Smooth muscle cell of the brain vasculature (primary cell): Measurements from ENCODE around the gene WWOX.
A peak's percentile ranks its signal among the peaks of the same experiment; 100 is the strongest.

ENCODE experiments used
- DNase-seq: peaks from one replicate; pipeline ENCODE4 v3.0.0-alpha.2; 2012; ENCODE audit warnings: low read depth, low spot score

Gene WWOX

GRCh38 chr16:78142788-78143187, 43.3 kb downstream of the WWOX start:
- DNase-seq = peak; percentile 55

- DNase-seq = no peak
Measured at GRCh38 chr16:78146807-78147206, 47.4 kb downstream of the WWOX start.

DNA sequence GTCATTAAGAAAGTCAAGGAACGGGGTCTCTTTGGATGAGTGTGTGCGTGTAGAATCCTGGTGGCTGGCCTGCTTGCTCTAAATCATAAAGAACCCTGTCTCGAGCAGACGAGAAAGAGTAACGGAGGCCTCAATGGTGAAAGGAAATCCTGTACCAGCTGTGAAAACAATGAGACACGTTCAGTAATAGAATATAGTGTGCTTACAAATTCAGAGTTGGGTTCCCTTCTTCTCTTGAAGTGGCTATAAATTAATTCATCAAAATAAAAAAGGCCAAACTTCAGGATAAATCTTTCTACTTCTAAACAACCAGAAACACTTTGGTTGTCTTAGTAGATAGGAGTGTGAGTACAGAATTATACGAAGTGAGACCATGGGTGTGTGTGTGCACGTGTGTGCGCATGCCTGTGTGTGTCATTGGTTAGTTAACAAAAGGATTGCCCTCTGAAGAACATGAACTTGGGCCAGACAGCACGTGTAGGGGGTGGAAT, 48.5 kb downstream of the WWOX start:
- DNase-seq = peak; percentile 50

- no peak for DNase-seq
Measured at GRCh38 chr16:78150233-78150632, 50.8 kb downstream of the WWOX start.

DNA sequence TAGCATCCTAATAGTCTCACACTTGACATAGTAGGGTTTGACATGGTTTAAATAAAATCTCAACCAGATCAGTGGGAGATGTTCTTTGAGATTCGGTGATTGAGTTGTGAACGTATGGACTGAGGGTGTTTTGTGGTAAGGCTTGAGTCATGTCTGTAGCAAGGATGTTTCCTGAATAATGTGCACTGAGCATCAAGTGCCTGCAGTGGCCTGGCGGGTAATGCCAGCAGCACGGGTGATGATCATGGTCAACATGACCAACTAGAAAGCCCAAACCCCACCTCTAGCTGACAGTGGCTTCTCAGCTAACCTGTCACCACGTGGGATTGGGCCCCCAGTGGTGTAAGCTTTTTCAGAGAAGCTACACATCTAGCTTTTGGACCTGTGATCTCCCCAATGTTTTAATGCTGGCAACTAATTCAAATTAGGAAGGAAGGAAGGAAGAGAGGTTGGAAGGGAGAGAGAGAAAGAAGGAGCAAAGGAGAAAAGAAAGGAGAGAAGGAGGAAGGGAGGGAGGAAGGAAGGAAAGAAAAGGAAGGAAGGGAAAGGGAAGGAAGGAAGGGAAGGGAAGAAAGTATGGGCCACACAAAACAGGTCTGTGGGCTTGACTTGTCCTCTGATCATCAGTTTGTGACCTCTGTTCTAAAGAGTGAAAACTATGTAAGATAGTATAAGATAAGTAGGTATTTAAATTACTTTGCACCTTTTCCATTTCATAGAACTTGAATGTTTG, 55.4 kb downstream of the WWOX start:
- no peak for DNase-seq

DNA sequence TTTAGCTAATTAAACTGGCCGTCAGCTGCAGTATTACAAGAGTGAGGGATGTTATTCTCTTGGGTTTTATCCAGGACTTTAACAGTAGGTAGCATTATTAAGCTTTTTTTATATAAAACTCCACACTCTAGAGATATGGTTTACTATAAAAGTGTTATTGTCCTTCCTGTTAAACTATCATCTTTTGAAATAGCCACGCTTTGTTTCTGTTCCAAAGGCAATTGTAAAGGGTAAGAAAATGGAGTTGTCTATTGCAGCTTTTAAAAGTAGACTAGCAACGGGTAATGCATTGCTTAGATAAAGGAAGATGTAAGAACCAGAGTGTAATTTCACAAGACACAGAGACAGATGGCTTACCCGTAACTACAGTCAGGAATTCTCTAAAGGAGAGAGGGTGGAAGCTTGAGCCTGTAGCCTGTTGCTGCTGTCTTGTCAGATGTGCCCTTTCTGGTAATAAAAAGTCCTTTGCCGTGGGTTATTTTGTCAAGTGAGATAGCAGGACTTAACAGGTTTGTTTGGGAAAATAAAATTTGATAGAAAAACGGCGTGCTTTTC, 56.4 kb downstream of the WWOX start:
- no peak for DNase-seq

DNA sequence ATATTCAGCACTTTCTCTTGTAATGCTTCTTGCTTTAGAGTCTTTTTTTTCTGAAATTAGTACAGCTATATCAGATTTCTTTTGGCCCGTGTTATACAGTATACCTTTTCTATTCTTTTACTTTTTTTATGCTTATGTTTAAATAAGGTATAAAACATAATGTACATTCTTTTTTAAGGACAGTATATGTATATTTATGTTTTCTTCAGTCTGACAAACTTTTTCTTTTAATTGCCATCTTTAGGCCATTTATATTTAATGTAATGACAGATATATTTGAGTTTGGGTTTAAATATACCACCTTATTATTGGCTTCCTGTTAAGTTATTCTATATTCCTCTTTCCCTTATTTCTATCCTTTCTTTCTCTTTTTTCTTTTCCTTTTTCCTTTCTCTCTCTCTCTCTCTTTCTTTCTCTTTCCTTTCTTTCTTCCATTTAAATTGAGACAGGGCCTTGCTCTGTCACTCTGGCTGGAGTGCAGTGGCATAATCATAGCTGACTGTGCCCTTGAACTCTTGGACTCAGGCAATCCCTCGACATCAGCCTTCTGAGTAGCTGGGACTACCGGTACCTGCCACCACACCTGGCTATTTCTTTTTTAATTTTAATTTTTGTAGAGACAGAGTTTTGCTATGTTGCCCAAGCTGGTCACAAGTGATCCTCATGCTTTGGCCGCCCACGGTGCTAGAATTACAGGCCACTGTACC, 61.7 kb downstream of the WWOX start:
- DNase-seq = no peak

DNA sequence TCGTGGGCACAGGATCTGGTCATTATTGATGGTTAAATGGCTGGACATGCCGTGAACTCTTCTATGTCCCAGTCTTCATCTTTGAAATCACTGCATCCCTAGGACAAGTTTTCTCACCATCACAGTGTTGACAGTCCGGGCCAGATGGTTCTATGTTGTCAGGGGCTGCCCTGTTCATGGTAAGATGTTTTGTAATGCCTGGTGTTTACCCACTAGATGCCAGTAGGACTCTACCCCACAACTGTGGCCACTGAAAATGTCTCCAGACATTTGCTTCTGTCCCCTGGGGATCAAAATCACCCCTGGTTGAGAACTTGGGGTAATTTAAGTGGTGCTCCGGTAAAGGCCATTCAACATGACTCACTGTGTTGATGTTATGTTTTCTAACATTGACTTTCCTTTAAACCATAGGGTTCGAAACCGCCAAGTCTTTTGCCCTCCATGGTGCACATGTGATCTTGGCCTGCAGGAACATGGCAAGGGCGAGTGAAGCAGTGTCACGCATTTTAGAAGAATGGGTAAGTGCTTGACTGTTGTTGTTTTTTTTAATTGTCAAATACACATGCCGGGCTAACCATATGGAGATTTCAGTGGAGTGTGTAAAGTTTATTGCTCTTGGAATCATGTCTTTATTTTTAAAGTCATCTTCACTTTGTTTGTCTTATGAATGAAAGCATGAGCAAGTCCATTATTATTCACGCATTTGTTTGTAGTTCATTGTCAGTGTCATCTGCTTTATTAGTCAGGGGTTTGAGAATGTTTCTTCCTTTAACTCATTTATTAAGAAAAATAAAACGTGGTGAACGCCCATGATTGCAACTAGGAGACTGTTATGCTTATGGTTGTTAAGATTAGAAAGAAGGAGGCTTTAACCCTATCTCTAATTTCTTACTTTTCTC, 64.6 kb downstream of the WWOX start:
- peak; percentile 67 for DNase-seq

DNA sequence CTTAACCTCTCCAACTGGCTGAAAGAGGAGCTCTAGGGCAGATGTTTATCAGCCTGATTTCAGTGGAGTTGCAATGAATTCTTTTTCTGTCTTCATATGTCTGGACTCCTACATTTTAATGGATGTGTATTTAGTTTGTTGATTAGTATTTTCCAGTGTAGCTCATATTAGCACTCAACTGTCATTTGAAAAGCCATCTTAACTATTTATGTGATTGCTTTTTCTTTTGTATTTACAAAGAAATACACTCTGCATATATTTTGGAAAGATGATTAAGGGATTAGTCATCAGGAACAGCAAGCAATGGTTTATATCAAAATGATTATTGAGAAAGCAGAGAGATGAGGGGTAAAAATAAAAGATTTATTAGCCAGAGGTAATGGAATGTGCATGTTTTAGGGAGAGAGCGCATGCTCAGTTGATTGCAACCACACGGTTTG, 71.1 kb downstream of the WWOX start:
- DNase-seq = no peak

- DNase-seq = no peak
Measured at GRCh38 chr16:78175287-78175686, 75.8 kb downstream of the WWOX start.

GRCh38 chr16:78176435-78176834, 77.0 kb downstream of the WWOX start:
- no peak for DNase-seq

DNA sequence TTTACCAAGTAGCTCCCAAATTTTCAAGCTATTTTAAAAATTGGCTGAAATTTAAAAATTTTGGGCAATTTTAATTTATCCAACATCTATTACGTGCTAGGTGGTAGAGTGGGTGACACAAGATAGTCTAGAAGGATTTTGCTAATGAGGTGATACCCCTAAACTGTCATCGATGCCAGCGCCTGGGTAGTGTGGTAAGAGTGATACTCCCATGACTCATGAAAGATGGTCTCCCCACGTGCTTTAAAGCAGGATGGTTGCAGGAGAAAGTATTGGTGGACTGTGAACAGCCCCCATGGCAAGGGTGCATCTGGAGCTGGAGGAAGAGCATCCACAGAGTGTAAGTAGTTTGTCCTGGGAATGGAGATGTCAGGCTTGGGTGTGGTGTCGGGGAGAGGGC, 77.8 kb downstream of the WWOX start:
- no peak for DNase-seq

DNA sequence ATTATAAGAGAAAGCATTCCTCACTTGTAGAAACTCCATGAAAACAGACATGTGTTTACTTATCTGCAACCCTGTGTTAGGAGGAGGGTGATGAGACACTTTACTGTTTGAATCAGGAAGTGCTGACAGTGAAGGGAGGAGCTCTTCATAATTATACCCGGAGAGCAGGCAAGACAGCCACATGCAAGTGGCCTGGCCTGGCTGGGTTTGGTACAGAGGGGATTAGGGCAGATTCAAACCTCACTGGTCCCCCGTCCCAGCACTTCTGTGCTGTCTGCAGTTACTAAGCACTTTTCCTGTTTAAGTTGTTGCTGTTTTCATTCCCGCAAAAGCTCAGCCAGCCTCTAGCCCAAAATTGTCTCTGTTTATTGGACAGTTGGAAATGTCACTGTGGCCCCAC, 78.5 kb downstream of the WWOX start:
- no peak for DNase-seq

DNA sequence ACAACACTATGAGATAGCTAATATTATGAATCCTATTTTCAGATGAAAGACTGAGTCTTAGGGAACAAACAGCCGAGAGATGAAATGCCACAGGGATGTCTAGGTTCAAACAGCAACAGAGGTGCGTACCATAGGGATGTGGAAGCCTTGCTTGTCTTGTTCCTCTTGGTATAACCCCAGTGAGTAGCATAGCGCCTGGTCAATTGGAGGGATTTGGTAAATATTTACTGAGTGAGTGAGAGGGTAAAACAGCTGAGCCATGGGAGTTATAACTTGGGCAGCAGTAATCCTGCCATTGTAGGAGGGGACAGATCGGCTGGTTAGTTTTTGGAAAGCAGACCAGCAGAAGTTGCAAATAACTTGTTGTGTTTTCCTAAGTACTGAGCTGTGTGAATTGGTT, 80.2 kb downstream of the WWOX start:
- DNase-seq = no peak

GRCh38 chr16:78180349-78180748, 80.9 kb downstream of the WWOX start:
- no peak for DNase-seq

- no peak for DNase-seq
Measured at GRCh38 chr16:78183437-78184237, 84.2 kb downstream of the WWOX start.

DNA sequence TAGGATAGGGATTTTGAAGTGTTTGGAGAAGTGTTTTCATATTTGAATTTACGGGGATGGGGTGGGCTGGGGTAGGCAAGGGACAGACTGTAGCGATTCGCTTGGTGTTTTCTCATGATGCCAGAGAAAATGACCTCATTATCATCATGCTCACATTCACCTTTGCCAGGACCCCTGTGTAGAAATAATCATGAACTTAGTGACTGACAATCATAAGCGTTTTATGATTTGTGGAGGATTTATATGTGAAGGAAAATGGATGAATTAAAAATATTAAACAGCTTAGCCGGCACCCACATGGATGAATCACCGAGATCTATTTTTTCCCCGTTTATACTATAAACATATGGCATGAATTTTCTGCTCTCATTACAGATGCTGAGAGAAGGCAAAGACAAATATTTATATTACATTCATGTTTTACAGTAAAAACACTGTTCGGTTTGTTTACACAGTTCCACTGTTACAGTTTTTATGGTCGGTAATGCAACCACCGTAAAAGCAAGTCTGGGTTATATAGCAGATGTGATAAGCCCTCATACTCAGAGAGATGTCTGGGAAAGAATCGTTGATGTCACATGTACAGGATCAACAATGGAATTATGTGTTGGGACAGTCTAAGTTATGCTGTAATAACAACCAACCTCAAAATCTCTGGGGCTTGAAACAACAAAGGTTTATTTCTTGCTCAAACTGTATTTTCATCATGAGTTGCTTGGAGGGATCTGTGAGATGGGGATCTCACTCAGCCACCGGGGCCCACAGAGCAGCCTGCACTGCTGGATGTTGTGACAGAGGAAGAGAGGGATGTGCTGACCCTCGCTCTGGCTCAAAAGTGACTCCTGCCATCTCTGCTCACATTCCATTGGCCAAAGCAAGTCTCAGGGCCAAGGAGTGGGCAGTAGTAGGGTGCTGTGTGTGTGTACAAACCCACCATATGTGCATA, 85.1 kb downstream of the WWOX start:
- peak; percentile 73 for DNase-seq

GRCh38 chr16:78189121-78189520, 89.7 kb downstream of the WWOX start:
- DNase-seq = no peak

GRCh38 chr16:78192734-78193488, 93.5 kb downstream of the WWOX start:
- no peak for DNase-seq
